Heart right ventricle (tissue), 16 donors: ENCODE data around the gene EEF2. TPM values are rescaled to one million over a fixed set of nuclear protein-coding genes. Genes with fewer than 3 reads are reported as not detected.

Experiments
- ATAC-seq, 8 donors: fragments of 200-7000 bp; cut with Tn5 transposase; one replicate each; pipeline ENCODE4 v1.9.1; 2020; ENCODE audit warnings: mild to moderate bottlenecking in 8 of 8, moderate library complexity in 8 of 8, moderate number of reproducible peaks in 1 of 8
- DNase-seq, 2 donors: peaks; one replicate each; pipeline ENCODE4 v3.0.0-alpha.2; 2020
- H3K27ac ChIP-seq, 10 donors: fragments of 200-600 bp; sonication (generic) in 2 of 10; one replicate each; pipeline versions ENCODE4 v1.5.0 to v1.8.0; 2020 to 2022; ENCODE audit warnings: mild to moderate bottlenecking in 3 of 10
- H3K27me3 ChIP-seq, 7 donors: fragments of 200-600 bp; one replicate each; pipeline ENCODE4 v1.8.0; 2021 to 2022; ENCODE audit warnings: mild to moderate bottlenecking in 2 of 7
- H3K36me3 ChIP-seq, 9 donors: fragments of 200-600 bp; sonication (generic) in 1 of 9; one replicate each; pipeline versions ENCODE4 v1.5.0 to v1.8.0; 2020 to 2022; ENCODE audit warnings: mild to moderate bottlenecking in 2 of 9
- H3K4me1 ChIP-seq, 9 donors: fragments of 200-600 bp; sonication (generic) in 1 of 9; one replicate each; pipeline versions ENCODE4 v1.5.0 to v1.8.0; 2020 to 2022; ENCODE audit warnings: mild to moderate bottlenecking in 4 of 9
- H3K4me3 ChIP-seq, 10 donors: fragments of 200-600 bp; sonication (generic) in 2 of 10; one replicate each; pipeline versions ENCODE4 v1.5.0 to v1.8.0; 2020 to 2022; ENCODE audit warnings: mild to moderate bottlenecking in 7 of 10, moderate library complexity in 2 of 10
- H3K9me3 ChIP-seq, 11 donors: fragments of 200-600 bp in 10 of 11; sonication (generic) in 2 of 11; one replicate each; pipeline versions ENCODE4 v1.5.0 to v1.8.0; 2013 to 2022; ENCODE audit warnings: mild to moderate bottlenecking in 2 of 11, control low read depth in 1 of 11, moderate library complexity in 1 of 11
- CTCF ChIP-seq, 9 donors: fragments of 200-600 bp; sonication (generic) in 2 of 9; IDR thresholded peaks; one replicate each; pipeline versions ENCODE4 v1.5.0 to v1.8.0; 2021 to 2022; ENCODE audit warnings: antibody characterized with exemption in 9 of 9, mild to moderate bottlenecking in 5 of 9, moderate library complexity in 1 of 9
- WGBS, 2 donors: extraction: QIAGEN DNeasy Blood & Tissue Kit; methylation state at CpG; one replicate each; pipeline ENCODE4 v1.1.7; 2013; ENCODE audit warnings: inconsistent platforms in 1 of 2; 5-methylcytosine and 5-hydroxymethylcytosine counted together
- intact Hi-C, 10 donors: fragments of 100-400 bp; cut with DNase I; formaldehyde crosslinking; loops; one replicate each; pipeline versions ENCODE4 v1.11.1 to v1.14.2; 2022
- polyA plus RNA-seq, 2 donors: library from polyadenylated mRNA; stranded (reverse); fragments of 200-250 nt; gene quantifications; one replicate each; pipeline ENCODE4 v1.2.3, GENCODE V29; 2013
- total RNA-seq, 10 donors: library from RNA; stranded (reverse); fragmentation: NEBNext Ultra II Directional in 3 of 10; extraction: Animal tissue kit (Norgen Biotek cat#: 25700) in 3 of 10; gene quantifications; one replicate each; pipeline versions ENCODE4 v1.2.1 to v1.2.4, GENCODE V29; 2021 to 2023
- donor health status: Arrhythmogenic right ventricular cardiomyopathy.
- donor health status: ischemic (EF 13 %, LVEDD 7.1; RV severe dilation, severe dysfunction).
- donor health status: healthy with polysubstance abuse.
- donor health status: DM: no; HTN: yes; CAD: no.
- donor health status: DM: no; HTN: no; CAD: no.
- donor health status: ischemic (EF 25% LVEDD 6.9; RV normal size, moderate dysfunction).
- donor health status: ischemic (EF 25% LVEDD 5.7; RV mildly dilated, moderate dysfunction).
- donor health status: healthy.
- donor health status: DM: yes; HTN: yes; CAD: no.
- donor health status: Ischemic cardiomyopathy.
- donor health status: ischemic (EF 35%, LVEDD 5.7; RV mildly dilated, moderate dysfunction).
- donor health status: nonischemic (EF 11% LVEDD 7.7; RV severe dilation, severe dysfunction).
- donor health status: DM: yes; HTN: yes; CAD: no.
- donor health status: PGD.
- donor health status: ischemic (EF 29% LVEDD 5.4; RV normal size, mild dysfunction).
- donor health status: nonischemic (EF 23%, LVEDD 6.1; RV moderate dilation, normal function).

Gene EEF2
- total and polyA plus RNA-seq, 12 donors: 704 to 2,887 (median 2,554) TPM

- Histone ChIP-seq H3K27me3 (no peaks in the 10 kb centered on the region), H3K27ac (peak overlapping the region in 3 of 10 donors; percentile 9 to 23 (median 19)), H3K36me3 (peaks cover 16 to 100% (median 83%) of the 10 kb centered on the region in 9 donors), H3K4me1 (peaks cover 22 to 54% (median 33%) of the 10 kb centered on the region in 9 donors), H3K4me3 (no peak overlapping the region), H3K9me3 (no peaks in the 10 kb centered on the region)
- no peak for TF ChIP-seq CTCF (IDR thresholded peaks at IDR 0.05)
- WGBS, 2 donors: 90 to 94% methylated on average over 35 of the region's 35 CpGs
- ATAC-seq: peak in 1 of 8 donors; percentile 0
- no peak for DNase-seq
- intact Hi-C loops: no loop called here
Measured at GRCh38 chr19:3963458-3964255, 21.6 kb downstream of the EEF2 start.

GRCh38 chr19:3961007-3961406, 24.3 kb downstream of the EEF2 start:
- ATAC-seq (peak in 1 of 8 donors; percentile 2), DNase-seq (no peak)
- Histone ChIP-seq H3K4me1 (peaks cover 0 to 29% (median 8%) of the 10 kb centered on the region in 9 donors), H3K36me3 (peaks cover 16 to 100% (median 65%) of the 10 kb centered on the region in 9 donors), H3K4me3 (no peak overlapping the region), H3K27ac (peak overlapping the region in 8 of 10 donors; percentile 17 to 83 (median 62)), H3K27me3 (no peaks in the 10 kb centered on the region), H3K9me3 (no peaks in the 10 kb centered on the region)
- TF ChIP-seq CTCF (IDR thresholded peaks at IDR 0.05): no peak
- intact Hi-C loops: no loop called here
- WGBS, 2 donors: 86 to 90% methylated on average over 24 of the region's 24 CpGs

DNA sequence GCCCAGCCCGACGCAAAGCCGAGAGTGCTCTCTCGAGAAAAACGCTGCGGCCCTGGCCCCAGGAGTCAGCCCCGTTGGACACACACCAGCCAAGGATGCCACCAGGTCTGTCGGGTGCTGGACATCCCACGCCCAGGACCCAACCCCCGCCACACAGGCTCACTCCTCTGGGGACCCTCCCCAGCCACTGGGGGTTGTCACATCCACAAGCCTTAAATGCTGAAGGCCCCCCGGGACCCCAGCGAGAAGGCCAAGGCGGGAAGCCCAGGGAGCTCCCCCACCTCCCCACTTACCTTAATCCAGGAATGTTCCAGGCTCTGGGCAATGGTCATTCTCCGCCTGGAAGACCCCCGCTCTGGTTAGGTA, 25.5 kb downstream of the EEF2 start:
- no peak for TF ChIP-seq CTCF (IDR thresholded peaks at IDR 0.05)
- ATAC-seq (peak in 1 of 8 donors; percentile 7), DNase-seq (no peak)
- no peaks in the 10 kb centered on the region for H3K27me3 ChIP-seq
- no peaks in the 10 kb centered on the region for H3K9me3 ChIP-seq
- no peak overlapping the region for H3K4me3 ChIP-seq
- intact Hi-C loops: loop anchor here in 1 of 10 donors (10.0 kb wide), 1 partner anchor 195 kb away; the partner anchor contains the start of genes APBA3 and MRPL54
- peaks cover 16 to 96% (median 53%) of the 10 kb centered on the region in 9 donors for H3K36me3 ChIP-seq
- H3K27ac ChIP-seq: no peak overlapping the region
- peaks cover 0 to 17% (median 4%) of the 10 kb centered on the region in 9 donors for H3K4me1 ChIP-seq
- WGBS, 2 donors: 92 to 94% methylated on average over 15 of the region's 15 CpGs

DNA sequence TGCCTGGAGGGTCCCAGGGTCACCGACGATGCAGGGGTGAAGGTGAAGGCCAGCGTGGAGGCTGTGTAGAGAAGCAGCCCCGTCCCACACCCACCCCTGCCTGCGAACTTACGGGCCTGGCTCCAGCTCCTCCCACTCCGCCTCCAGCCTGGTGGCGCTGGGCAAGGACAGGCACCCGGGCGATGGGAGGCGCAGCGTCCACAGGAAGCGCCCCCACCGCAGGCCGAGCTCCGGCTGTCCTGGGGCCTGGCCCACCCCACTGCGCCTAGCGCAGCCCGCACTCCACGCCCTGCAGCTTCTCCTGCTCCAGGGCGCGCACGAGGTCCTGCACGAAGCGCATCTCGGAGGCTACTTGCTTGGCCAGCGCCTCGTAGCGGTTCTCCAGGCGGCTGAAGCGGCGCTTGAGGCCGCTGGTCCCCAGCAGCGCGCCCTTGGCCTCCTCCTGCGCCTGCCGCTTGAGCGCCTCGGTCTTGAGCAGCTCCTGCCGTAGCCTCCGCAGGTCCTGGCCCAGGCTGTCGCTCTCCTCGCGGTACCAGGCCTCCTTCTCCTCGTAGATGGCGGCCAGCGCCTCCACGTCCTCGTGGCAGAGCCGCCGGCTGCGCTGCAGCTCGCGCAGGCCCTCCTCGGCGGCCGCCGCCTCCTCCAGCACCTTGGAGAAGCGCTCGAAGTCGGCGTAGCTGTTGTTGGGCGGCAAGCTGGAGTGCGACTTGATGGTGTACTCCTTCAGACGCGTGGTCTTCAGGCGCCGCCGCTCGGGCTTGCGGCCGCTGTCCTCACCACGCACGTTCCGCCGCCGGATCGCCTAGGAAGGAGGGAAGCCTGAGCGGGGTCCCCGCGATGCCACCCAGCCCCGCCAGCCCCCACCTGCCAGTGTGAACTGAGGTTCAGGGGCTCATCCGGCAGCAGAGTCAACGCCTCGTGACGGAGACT, 26.2 kb downstream of the EEF2 start:
- peak overlapping the region in 1 of 10 donors; percentile 13 for H3K27ac ChIP-seq
- peaks cover 0 to 21% (median 6%) of the 10 kb centered on the region in 9 donors for H3K4me1 ChIP-seq
- no peak for TF ChIP-seq CTCF (IDR thresholded peaks at IDR 0.05)
- no peak for DNase-seq
- H3K9me3 ChIP-seq: no peaks in the 10 kb centered on the region
- peaks cover 16 to 89% (median 48%) of the 10 kb centered on the region in 9 donors for H3K36me3 ChIP-seq
- H3K27me3 ChIP-seq: no peaks in the 10 kb centered on the region
- H3K4me3 ChIP-seq: no peak overlapping the region
- intact Hi-C loops: loop anchor here in 1 of 10 donors (10.0 kb wide), 1 partner anchor 194 kb away; the partner anchor contains the start of genes APBA3 and MRPL54
- 95 to 96% methylated on average over 80 to 86 of the region's 86 CpGs for WGBS, 2 donors
- ATAC-seq: peak in 3 of 8 donors; percentile 2 to 11 (median 5)
